ENCODE measurements around the gene P2RX2.

Gene P2RX2

DNA sequence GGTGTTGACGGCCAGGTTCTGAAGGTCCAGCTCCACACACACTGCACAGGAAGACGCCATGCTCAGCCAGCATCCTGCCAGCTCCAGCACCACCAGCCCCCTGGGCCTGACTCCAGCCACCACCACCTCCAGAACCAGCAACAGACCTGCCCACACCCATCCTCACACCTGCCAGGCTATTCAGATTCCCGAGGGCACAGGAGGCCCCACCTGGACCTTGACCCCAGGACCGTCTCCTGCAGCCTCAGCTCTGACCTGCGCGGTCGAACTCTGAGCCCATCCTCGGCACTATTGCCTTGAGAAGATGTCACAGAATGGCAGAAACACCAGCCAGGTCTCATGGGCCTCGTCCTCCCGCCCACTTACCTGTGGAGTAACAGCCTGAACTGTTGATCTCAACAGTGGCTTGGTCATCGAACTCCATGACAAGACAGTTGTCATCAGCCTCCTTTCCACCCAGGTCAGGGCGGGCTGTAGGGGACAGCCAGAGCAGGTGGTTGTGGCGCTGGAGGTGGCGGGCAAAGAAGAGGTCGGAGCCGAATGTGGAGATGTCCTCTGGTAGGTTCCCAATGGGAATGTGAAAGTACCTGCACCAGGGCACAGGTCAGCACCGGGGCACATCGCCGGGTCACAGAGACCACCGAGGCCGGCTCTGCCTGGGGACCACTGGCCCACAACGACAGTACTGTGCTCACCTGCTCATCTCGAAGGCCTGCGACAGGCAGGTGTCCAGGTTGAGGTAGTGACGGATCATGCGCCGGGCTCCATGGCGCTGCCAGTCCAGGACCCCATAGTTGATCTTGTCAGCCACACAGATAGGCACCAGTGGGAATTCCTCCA lies 23.5 kb downstream of the P2RX2 start:
- DNase-seq: no peak

DNA sequence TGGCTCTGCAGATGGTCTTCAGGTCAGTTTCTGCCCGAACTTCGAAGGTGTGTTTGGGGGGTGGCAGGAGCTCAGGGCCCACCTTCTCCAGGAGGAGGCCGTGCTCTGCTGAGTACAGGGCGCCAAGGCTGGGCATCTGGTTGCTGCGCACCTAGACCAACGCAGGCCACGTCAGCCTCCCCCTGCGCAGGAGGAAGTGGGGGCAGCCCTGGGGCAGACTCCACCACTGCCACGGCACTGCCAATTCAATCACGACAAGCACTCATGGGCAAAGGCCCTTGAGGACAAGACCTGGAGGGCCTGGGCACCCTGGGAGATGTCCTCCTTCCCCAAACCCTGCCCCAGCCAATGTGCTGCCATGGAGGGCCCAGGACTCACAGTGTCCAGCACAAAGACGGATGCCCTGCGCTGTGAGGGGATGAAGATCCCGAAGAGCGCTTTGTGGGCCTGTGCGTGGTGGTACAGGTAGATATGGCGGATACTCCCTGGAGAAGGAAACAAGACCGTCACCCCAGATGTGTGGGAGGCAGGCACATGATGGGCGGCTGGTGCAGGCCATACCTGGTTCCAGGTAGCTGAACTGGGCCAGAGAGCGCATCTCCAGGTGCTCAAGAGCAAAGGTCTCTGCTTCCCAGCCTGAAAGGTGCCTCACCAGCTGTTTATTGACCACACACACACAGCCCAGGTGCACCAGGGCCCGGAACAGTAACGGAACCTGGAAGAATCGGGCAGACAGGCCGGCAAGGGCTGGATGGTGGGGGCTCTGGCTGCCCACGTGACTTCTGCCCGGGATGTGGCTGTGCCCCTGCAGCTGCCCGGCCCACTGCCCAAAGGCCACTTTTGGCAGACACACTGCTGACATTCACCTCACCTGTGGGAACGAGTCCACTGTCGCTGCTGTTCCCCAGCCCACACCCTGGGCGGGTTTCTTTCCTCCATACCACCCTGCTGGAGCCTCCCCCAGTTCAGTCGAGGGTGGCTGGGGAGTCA lies 24.6 kb downstream of the P2RX2 start:
- no peak for DNase-seq

DNA sequence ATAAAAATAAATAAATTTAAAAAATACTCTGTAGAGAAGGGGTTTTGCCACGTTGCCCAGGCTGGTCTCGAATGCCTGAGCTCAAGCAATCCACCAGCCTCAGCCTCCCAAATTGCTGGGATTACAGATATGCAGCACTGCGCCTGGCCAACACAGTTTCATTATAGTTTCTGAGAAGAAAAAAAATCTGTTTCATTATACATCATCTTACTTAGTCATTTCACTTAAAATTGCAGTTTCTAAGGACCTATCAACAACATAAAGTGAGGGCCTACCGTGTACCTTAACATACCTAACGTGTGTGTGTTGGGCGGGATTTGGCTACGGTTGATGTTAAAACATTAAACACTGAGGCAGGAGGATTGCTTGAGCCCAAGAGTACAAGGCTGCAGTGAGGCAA lies 28.3 kb downstream of the P2RX2 start:
- no peak for DNase-seq

DNA sequence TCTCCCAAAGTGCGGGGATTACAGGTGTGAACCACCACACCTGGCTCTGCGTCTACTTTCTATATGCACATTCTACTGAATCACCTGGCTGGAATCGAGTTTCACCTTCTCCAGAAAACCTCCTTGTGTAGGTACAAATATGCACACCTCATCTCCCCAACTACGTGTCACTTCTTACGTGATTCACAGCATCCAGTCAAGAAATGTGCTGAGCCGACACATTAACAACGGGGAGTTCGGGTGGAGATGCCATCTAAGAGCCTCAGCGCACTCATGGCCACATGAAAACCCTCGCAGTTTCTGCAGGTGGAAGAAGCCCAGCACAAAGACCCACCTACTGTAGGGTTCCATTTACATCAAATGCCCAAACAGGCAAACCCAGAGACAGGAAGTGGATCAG lies 29.3 kb downstream of the P2RX2 start:
- no peak for DNase-seq

DNA sequence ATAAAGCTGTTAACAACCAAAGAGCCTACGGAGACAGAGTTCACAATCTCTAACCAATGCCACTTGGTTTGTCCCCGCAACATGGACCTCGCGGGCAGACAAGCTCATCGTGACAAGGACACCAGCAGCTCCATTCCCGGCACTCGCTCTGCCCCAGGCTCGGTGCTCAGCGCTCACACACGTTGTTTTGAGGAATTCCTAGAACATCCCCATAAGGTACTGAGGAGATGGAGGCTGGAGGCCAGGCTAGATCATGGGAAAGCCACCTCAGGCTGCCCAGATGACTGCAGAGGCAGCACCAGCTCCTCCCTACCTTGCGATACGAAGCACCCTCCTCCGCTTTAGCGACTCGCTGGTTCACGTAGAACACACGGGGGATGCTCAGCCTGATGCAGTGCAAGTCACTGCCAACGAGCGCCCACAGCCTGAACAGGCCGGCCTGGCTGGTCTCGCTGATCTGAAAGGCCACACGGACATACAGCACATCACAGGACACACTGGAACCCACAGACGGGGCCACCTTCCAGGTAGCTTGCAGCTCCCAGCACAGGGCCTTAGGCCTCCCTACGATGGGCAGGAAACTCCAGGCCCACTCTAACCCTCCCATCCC lies 30.1 kb downstream of the P2RX2 start:
- no peak for DNase-seq

DNA sequence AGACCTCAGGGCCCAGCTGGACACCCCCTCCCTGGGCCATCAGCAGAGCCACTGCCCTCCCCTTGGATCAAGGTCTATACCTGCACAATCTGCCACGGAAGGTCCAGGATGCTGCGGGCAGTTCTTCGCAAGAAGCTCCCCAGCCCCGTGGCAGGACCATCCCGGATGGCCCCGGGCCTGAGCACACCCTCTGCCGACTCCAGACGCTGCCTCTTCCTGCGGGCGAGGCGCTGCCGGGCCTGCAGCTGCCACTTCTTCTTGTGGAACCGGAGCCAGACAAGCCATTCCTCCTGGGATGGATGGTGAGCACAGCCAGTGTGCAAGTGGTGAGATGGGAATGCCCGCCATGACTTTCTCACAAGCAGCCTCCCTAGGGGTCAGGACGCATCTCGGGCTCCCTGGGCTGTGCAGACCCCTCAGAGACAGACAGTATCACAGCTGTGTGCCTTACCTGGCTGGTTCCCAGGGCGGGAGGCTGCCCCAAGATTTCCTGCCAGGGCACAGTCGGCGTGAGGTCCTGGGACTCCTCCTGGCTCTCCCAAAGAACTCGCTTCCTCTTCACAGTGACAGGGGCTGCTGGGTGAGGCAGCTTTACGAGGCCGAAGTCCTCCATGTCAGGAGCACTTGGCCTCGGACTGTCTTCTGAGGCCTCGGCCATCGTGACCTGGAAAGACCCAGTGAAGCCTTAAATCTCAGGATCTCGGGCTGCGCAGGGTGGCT lies 30.8 kb downstream of the P2RX2 start:
- DNase-seq: no peak

DNA sequence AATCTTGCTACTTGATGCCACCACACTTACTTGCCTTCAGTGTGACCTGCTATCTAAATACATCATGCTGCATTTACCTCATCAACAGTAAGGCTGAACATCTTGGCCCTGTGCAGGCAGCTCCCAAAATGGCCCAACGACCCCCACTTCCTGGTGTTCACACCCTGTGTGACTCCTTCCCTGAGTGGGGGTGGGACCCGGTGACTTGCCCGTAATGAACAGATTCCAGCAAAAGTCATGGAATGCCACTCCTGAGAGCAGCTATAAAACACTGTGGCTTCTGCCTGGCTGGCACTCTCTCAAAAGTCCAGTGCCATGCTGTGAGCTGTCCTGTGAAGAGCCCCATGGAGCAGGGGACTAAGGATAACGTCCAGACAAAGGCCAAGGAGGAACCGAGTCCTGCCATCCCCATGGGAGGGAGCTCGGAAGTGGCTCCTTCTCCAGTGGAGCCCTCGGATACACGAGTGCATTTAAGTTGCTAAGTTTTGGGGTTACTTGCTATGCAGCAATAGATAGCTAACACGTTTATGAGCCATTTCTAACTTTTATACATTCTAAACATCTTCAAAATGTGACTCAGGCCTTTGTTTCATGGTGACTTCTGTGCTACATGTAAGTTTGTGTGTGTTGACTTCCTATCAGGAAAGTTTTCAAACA lies 33.0 kb downstream of the P2RX2 start:
- DNase-seq: no peak

DNA sequence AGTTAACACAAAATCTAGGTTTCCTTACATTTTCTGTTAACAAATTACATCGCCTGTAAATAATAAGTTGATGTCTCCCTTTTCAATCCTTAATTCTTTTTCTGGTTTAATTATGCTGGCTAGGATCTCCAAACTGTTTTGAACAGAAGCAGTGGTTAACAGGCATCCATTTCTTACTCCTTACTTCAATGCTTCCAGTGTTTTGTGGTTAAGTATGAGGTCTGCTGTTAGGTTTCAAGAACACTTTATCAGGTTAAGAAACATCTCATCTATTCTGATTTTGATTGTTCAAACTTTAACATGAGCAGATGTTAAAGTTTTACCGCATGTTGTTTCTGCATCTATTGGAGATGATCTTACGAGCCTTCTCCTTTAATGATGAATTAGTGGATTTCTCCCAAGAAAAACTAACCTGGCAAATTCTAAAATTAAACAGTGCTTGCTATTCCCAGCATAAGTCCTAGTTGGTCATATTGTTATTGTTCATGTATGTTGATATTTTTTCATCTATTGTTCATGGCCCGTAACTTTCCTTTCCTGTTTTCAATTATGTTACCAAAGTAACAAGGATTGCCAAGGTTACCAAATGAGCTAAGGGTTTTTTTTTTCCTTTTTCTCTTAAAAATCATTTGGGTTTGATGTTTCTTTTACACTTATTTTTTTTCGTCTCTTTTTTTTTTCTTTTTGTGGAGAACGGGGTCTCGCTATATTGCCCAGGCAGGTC lies 35.2 kb downstream of the P2RX2 start:
- DNase-seq: no peak

DNA sequence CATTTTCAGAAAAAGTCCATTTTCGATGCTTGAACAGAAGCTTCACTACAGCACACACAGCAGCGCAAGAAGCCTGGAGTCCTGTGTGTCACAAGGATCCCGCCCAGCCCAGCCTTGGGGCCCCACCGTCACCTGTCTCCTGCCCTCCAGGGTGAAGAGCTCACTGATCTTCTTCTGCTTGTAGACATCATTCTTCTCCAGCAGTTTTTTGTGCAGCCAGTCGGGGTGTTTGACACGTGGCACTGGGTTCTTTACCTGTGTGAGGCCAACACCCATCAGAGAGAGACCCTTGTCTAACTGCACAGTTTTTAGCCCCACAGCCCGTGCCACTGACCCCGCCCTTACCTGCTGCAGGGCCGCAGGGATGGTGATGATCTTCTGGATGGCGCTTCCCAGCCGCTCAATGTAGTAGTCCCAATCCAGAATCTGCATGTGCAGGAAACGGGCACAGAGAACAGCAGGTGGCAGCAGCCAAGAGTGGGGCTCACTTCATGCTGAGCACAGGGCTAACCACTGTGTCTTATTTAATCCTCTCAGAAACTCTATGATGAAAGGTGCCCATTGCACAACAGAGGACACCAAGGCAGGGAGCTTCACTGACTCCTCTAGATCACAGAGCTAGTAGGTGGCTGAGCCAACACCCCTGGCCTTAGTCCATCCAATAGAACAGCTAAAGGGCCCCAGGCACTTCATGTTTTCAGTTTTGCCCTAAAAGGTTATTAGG lies 38.6 kb downstream of the P2RX2 start:
- no peak for DNase-seq

DNA sequence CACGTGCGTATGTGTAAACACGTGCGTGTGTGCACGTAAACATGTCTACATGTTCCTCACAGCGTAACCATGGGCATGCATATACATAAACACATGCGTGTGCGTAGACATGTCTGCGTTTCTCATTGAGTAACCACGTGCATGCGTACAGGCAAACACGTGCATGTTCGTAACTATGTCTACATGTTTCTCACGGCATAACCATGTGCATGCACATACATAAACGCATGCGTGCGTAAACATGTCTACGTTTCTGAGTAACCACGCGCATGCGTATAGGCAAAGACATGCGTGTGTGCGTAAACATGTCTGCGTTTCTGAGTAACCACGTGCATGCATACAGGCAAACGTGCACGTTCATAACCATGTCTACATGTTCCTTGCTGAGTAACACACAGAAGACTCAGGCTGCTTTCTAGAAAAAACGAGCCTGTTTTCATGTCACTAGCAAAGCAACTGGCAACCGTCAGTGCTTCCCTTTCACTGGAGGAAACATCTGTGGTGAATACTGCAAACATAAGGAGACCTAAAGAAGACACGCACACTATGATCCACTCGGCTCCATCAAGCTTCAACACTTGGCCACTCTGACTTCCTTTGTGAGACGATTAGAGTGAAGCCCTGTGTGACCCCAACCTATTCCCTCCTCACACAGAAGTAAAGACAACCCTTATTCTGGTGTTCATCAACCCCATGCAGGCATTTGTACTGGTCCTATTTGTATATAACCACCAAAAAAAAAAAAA lies 39.7 kb downstream of the P2RX2 start:
- no peak for DNase-seq

DNA sequence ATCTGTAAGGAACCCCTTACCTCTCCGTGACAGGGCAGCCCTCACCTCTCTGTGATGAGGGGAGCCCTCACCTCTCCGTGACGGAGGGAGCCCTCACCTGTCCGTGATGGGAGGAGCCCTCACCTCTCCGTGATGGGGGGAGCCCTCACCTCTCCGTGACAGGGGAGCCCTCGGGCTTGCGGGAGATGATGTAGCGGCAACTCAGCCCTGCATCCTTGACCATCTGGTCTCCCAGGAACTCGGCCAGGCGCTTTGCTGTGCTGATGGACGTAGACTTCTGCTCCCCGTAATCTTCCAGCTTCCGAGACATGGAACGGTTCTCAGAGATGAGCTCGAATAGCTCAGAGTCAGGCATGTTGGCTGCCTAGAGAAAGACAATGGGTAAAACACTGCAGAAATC lies 40.6 kb downstream of the P2RX2 start:
- no peak for DNase-seq

DNA sequence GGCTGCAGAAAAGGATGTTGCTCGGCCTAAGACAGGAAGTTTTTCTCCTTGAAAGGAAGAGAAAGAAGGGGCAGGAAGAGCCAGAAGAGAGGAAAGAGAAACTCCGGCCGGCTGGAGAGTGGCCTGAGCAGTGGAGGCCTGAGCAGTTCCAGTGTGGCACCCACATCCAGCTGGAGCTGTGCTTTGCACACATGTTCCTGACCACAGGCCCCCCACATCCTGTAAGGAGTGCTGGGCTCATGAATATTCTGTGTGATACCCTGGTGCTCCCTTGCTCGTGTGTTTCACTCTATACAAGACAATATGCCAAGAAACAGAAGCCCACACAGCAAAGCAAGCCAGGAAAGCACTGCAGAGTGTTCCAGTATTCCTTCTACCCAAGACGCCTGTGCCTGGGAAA lies 41.5 kb downstream of the P2RX2 start:
- no peak for DNase-seq

DNA sequence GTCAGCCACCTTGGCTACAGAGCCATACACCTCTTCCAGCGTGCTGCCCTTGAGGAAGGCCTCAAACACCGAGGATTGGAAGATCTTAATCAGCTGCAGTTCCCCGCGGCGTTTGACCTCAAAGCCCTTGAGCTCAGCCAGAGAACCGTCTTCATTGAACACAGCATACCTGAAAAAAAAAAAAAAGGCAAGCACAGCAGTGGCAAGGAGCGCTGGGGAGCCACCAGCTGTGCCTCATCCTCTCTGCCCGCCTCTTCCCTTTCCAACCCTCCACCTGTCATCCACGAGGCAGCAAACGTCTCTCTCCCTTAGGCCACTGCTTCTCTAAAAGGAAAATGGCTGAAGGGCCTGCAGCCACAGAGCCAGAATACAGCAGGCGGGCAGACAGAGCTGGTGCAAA lies 42.4 kb downstream of the P2RX2 start:
- DNase-seq: no peak

DNA sequence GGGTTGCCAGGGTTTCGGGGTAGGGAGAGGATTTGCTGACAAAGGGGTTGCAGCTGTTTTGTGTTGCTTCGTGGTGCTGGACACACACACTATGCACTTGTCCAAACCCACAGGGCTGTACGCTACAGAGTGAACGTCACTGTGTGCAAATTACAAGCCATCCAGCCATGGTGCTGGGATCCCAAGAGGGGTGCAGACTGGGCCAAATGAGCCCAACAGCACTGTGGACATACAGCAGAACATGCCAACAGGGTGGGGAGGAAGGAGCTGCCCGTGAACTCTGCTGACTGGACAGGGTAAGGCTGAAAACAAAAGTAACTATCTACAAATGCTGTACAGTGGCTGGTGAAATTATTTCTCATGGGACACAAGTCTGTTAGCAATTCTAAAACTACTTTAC lies 43.4 kb downstream of the P2RX2 start:
- no peak for DNase-seq

DNA sequence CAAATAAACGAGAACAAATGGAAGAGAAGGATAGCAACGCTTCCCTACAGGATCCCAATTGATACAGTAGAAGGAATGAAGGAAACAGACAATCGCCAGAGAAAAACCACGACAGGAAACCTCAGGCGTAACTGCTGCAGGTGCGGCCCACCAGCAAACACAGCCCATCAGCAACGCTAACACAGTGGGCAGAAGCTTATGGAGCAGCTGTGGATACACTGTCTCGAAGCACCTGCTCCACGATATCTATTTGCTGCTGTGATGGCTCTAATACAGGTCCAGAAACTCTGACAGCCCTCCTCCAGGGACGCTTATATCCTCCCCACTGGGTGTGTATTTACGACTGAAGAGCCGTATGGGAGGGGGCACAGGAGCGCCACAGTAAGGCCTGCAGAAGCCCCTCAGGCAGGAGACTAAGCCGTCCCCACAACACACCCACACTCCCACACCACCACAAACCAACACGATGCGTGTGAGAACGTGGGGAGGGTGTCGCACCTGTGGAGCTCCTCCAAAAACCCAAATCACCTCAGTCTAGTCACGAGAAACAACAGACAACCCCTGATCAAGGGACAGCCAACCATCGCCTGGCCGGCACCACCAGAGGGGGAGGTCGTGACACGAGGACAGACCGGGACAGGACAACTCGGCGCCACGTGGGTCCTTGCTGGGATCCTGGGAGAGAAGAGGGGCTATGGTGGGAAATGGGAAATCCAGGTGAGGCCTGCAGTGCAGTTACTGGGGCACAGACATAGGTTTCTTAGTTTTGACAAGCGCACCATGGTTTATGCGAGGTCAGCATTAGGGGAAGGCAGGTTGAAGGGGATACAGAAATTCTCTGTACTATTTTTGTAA lies 44.6 kb downstream of the P2RX2 start:
- DNase-seq: no peak

DNA sequence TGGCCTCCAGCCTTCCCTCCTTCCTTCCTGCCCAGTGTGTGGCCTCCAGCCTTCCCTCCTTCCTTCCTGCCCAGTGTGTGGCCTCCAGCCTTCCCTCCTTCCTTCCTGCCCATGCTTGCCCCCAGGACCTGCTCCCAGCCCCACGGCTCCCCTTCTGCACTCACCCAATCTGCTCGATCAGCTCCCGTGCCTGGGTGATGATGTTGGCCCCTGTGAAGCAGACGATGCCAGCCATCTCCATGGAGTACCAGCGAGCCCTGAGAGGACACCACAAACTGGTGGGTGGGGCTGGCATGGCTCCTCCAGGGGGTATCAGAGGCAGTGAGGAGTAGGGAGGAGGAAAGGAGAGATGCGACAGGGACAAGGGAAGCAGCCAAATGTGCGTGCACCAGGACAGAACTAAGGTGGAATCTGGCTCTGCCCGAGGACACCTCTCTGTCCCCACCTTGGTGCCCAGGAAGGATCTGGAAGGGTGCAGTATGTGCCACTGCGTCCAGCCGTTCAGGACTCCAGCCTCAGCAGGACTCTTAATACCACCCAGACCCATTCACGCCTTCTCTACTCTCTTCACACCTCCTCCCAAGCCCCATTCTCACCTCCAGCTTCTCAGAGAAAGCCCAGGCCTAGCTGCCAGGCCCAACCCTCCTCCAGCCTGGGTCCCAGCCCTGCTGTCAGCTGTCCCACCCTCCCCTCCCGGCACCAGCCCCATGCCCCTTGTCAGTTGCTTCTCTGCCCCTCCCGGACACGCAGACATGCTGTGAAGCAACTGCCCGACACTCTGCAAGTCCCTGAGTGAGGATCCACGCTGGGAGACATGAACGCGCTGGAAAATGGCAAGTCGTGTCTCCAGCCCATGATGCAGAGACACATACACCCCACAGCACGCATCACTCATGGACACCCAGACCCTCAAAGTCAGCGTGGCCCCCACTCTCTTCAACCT lies 45.9 kb downstream of the P2RX2 start:
- no peak for DNase-seq

DNA sequence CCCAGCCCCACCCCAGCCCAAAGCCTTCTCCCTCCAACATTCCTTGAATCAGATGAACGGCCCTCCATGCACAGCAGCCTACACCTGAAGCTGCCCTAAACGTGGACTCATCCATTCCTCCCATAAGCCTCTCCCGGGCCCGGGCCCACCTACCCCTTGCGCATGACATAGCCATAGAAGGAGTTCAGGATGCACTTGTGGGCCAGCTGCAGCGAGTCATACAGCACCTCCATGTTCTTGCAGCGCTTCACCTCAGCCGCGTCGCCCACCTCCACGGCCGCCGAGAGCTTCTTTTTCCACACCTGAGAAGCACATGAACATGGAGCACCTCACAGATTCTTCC lies 46.5 kb downstream of the P2RX2 start:
- no peak for DNase-seq

DNA sequence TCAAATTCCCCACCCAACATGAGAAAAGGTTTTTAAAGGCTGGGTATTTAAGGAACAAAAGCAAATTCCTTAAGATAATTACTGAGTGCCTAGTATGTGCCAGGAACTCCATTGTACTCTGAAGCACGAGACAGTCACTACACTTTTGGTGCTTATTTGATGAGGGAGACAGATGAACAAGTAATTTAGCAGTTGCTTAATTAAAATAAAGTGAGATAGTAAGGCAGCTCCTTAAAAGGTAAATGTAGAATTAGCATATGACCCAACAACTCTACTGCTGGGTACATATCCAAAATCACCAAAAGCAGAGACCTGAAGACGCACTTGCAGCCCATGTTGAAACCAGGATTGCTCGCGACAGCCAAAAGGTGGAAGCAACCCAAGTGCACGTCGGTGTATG lies 47.2 kb downstream of the P2RX2 start:
- no peak for DNase-seq

Measured in activated CD4-positive, alpha-beta T cell treated with anti-CD3 and anti-CD28 coated beads for 48 hours (primary cell).